Neural progenitor cell (in vitro differentiated cells): ENCODE measurements around the gene MICAL2. TPM values are rescaled to one million over a fixed set of nuclear protein-coding genes. Genes with fewer than 3 reads are reported as not detected.
A peak's percentile ranks its signal among the peaks of the same experiment; 100 is the strongest.

Source experiments
- DNase-seq: peaks from one replicate; pipeline ENCODE4 v3.0.0-alpha.2; 2016; ENCODE audit warnings: low spot score
- H2AFZ ChIP-seq: fragments of 200-600 bp; sonication (generic); replicated peaks from 2 replicates; pipeline ENCODE4 v1.6.1; 2016; ENCODE audit warnings: antibody characterized with exemption
- H3F3A ChIP-seq: fragments of 200-600 bp; sonication (generic); 2 replicates; pipeline ENCODE4 v1.6.1; 2016; ENCODE audit warnings: antibody characterized with exemption, low read depth
- H3K27ac ChIP-seq: fragments of 200-600 bp; sonication (generic); 2 replicates; pipeline ENCODE4 v1.5.1; 2016; ENCODE audit warnings: mild to moderate bottlenecking
- H3K27me3 ChIP-seq: fragments of 200-600 bp; sonication (generic); 2 replicates; pipeline ENCODE4 v1.6.1; 2016; ENCODE audit warnings: mild to moderate bottlenecking, moderate library complexity
- H3K36me3 ChIP-seq: fragments of 200-600 bp; sonication (generic); 2 replicates; pipeline ENCODE4 v1.5.1; 2016
- H3K4me1 ChIP-seq: fragments of 200-600 bp; sonication (generic); 2 replicates; pipeline ENCODE4 v1.6.1; 2016; ENCODE audit warnings: mixed run types
- H3K4me2 ChIP-seq: fragments of 200-600 bp; sonication (generic); 2 replicates; pipeline ENCODE4 v1.6.1; 2016
- H3K4me3 ChIP-seq: fragments of 200-600 bp; sonication (generic); 2 replicates; pipeline ENCODE4 v1.5.1; 2016
- H3K79me2 ChIP-seq: fragments of 200-600 bp; sonication (generic); 2 replicates; pipeline ENCODE4 v1.6.1; 2016; ENCODE audit warnings: low read depth
- H3K9ac ChIP-seq: fragments of 200-600 bp; sonication (generic); 2 replicates; pipeline ENCODE4 v1.6.1; 2016
- H3K9me3 ChIP-seq: fragments of 200-600 bp; sonication (generic); 2 replicates; pipeline ENCODE4 v1.5.1; 2016; ENCODE audit warnings: low read depth
- H4K20me1 ChIP-seq: fragments of 200-600 bp; sonication (generic); 2 replicates; pipeline ENCODE4 v1.6.1; 2016; ENCODE audit warnings: low read depth
- H3K27ac Mint-ChIP-seq: 3 replicates; pipeline ENCODE4 v1.8.0; 2021; ENCODE audit warnings: mixed read lengths
- H3K27me3 Mint-ChIP-seq: 2 replicates; pipeline ENCODE4 v1.8.0; 2022; ENCODE audit warnings: low read depth, mild to moderate bottlenecking, inconsistent platforms, moderate library complexity, mixed read lengths; ENCODE audit not compliant: insufficient read depth
- H3K36me3 Mint-ChIP-seq: 3 replicates; pipeline ENCODE4 v1.8.0; 2021; ENCODE audit warnings: mixed read lengths
- H3K4me1 Mint-ChIP-seq: 3 replicates; pipeline ENCODE4 v1.8.0; 2021; ENCODE audit warnings: mixed read lengths
- H3K4me3 Mint-ChIP-seq: 3 replicates; pipeline ENCODE4 v1.8.0; 2021; ENCODE audit warnings: mild to moderate bottlenecking, moderate library complexity, mixed read lengths
- H3K9me3 Mint-ChIP-seq: 3 replicates; pipeline ENCODE4 v1.8.0; 2020; ENCODE audit warnings: mixed read lengths
- CTCF ChIP-seq: fragments of 200-600 bp; sonication (generic); IDR thresholded peaks from 2 replicates; pipeline ENCODE4 v1.5.1; 2017; ENCODE audit warnings: antibody characterized with exemption, mild to moderate bottlenecking
- EZH2 ChIP-seq: fragments of 200-600 bp; sonication (generic); IDR thresholded peaks from 2 replicates; pipeline ENCODE4 v1.6.1; 2017; ENCODE audit warnings: antibody characterized with exemption, mild to moderate bottlenecking, moderate library complexity
- EZH2phosphoT487 ChIP-seq: fragments of 200-600 bp; sonication (generic); IDR thresholded peaks from 2 replicates; pipeline ENCODE4 v1.6.1; 2017; ENCODE audit warnings: antibody characterized with exemption
- total RNA-seq: library from RNA; depleted of rRNA; stranded (reverse); fragments of >200 nt; gene quantifications from 2 replicates; pipeline ENCODE4 v1.2.3, GENCODE V29; 2015; ENCODE audit warnings: low replicate concordance

MICAL2 gene
- total RNA-seq, 1 donor from 2014 or later, result 0.60 TPM

- Histone ChIP-seq H4K20me1 (no peaks in the 10 kb centered on the region), H2AFZ (no peak overlapping the region), H3K27me3 (no peaks in the 10 kb centered on the region), H3K9ac (no peak overlapping the region), H3F3A (no peaks in the 10 kb centered on the region), H3K79me2 (no peaks in the 10 kb centered on the region), H3K9me3 (no peaks in the 10 kb centered on the region), H3K4me3 (no peak overlapping the region), H3K36me3 (no peaks in the 10 kb centered on the region), H3K4me1 (peaks cover 7% of the 10 kb centered on the region), H3K27ac (no peak overlapping the region), H3K4me2 (no peak overlapping the region)
- Mint-ChIP-seq H3K27ac (no peak overlapping the region), H3K4me3 (no peak overlapping the region), H3K27me3 (peaks cover 24% of the 10 kb centered on the region), H3K36me3 (no peaks in the 10 kb centered on the region), H3K9me3 (no peaks in the 10 kb centered on the region), H3K4me1 (peaks cover 46% of the 10 kb centered on the region)
- TF ChIP-seq CTCF, result no peak
- TF ChIP-seq EZH2phosphoT487, result no peak
- TF ChIP-seq EZH2, result no peak
- DNase-seq, result no peak
Measured at GRCh38 chr11:12213883-12214282, 103.5 kb downstream of the MICAL2 start.

GRCh38 chr11:12214751-12215150 lies 104.4 kb downstream of the MICAL2 start:
- H3K4me1 Mint-ChIP-seq, result peaks cover 46% of the 10 kb centered on the region
- DNase-seq, result no peak
- no peaks in the 10 kb centered on the region for H3K36me3 Mint-ChIP-seq
- H3K4me3 ChIP-seq, result no peak overlapping the region
- H3K36me3 ChIP-seq, result no peaks in the 10 kb centered on the region
- H3K9me3 Mint-ChIP-seq, result no peaks in the 10 kb centered on the region
- H3K27ac ChIP-seq, result no peak overlapping the region
- no peak overlapping the region for H3K9ac ChIP-seq
- no peak overlapping the region for H2AFZ ChIP-seq
- H3K27me3 Mint-ChIP-seq, result peaks cover 18% of the 10 kb centered on the region
- H3K27ac Mint-ChIP-seq, result peak overlapping the region; percentile 68
- no peaks in the 10 kb centered on the region for H3F3A ChIP-seq
- H3K4me2 ChIP-seq, result no peak overlapping the region
- H3K79me2 ChIP-seq, result no peaks in the 10 kb centered on the region
- H3K27me3 ChIP-seq, result no peaks in the 10 kb centered on the region
- no peaks in the 10 kb centered on the region for H3K9me3 ChIP-seq
- no peak for TF ChIP-seq EZH2phosphoT487
- TF ChIP-seq EZH2, result no peak
- TF ChIP-seq CTCF, result no peak
- no peak overlapping the region for H3K4me3 Mint-ChIP-seq
- H3K4me1 ChIP-seq, result peaks cover 7% of the 10 kb centered on the region
- no peaks in the 10 kb centered on the region for H4K20me1 ChIP-seq

GRCh38 chr11:12215181-12215593 lies 104.8 kb downstream of the MICAL2 start:
- H3K27ac ChIP-seq, result no peak overlapping the region
- H3K9ac ChIP-seq, result no peak overlapping the region
- H2AFZ ChIP-seq, result no peak overlapping the region

More at GRCh38 chr11:12215181-12215593, 104.8 kb downstream of the MICAL2 start:
- no peaks in the 10 kb centered on the region for H3F3A ChIP-seq
- H3K79me2 ChIP-seq, result no peaks in the 10 kb centered on the region
- no peaks in the 10 kb centered on the region for H3K36me3 ChIP-seq
- H3K27ac Mint-ChIP-seq, result peak overlapping the region; percentile 68
- peaks cover 7% of the 10 kb centered on the region for H3K4me1 ChIP-seq
- H3K36me3 Mint-ChIP-seq, result no peaks in the 10 kb centered on the region
- H3K27me3 Mint-ChIP-seq, result peaks cover 18% of the 10 kb centered on the region
- peak; percentile 20 for DNase-seq
- no peak overlapping the region for H3K4me3 ChIP-seq
- no peaks in the 10 kb centered on the region for H3K27me3 ChIP-seq
- no peak overlapping the region for H3K4me2 ChIP-seq
- TF ChIP-seq EZH2 (no peak), EZH2phosphoT487 (no peak), CTCF (no peak)
- no peak overlapping the region for H3K4me3 Mint-ChIP-seq
- peaks cover 46% of the 10 kb centered on the region for H3K4me1 Mint-ChIP-seq
- no peaks in the 10 kb centered on the region for H4K20me1 ChIP-seq
- no peaks in the 10 kb centered on the region for H3K9me3 Mint-ChIP-seq
- H3K9me3 ChIP-seq, result no peaks in the 10 kb centered on the region
